ENCODE measurements around the gene SDK2. TPM values are rescaled to one million over a fixed set of nuclear protein-coding genes. Genes with fewer than 3 reads are reported as not detected.
A peak's percentile ranks its signal among the peaks of the same experiment; 100 is the strongest.

SDK2 gene
- polyA plus RNA-seq, 3 donors = 0.01 TPM; not detected in 2

- H3K4me3 ChIP-seq (replicated peaks in 1 of 3; ENCODE audit: low read depth in 2 of 3, low read length in 3 of 3) = no peak overlapping the region
- no peaks in the 10 kb centered on the region for H3K9me3 Mint-ChIP-seq
- H3K27ac ChIP-seq (ENCODE audit: low read depth in 1 of 2, low read length in 2 of 2) = no peak overlapping the region
- no peak overlapping the region for H2AFZ ChIP-seq (ENCODE audit: insufficient read depth, low read depth, low read length, poor library complexity, severe bottlenecking)
- no peaks in the 10 kb centered on the region for H3K4me1 Mint-ChIP-seq
- 100% methylated on average over 7 of the region's 7 CpGs for WGBS (ENCODE audit: insufficient coverage)
- DNase-seq = no peak
- no peaks in the 10 kb centered on the region for H3K27me3 ChIP-seq (ENCODE audit: control insufficient read depth in 2 of 2, insufficient read depth in 2 of 2, low read length in 2 of 2)
- H3K9ac ChIP-seq (ENCODE audit: insufficient read depth, low read length, poor library complexity, severe bottlenecking) = no peak overlapping the region
- peak overlapping the region in 1 of 7 donors; percentile 50 for H3K27ac Mint-ChIP-seq
- no peaks in the 10 kb centered on the region for H3K4me1 ChIP-seq (ENCODE audit: control insufficient read depth in 1 of 2, insufficient read depth in 2 of 2, low read length in 2 of 2)
- H3K4me2 ChIP-seq (replicated peaks; ENCODE audit: extremely low read depth, low read length, poor library complexity, severe bottlenecking) = no peak overlapping the region
- H3K79me2 ChIP-seq (ENCODE audit: insufficient read depth, low read length) = no peaks in the 10 kb centered on the region
- peaks cover 0 to 3% (median 2%) of the 10 kb centered on the region in 3 donors for H3K27me3 Mint-ChIP-seq (ENCODE audit: low read depth in 3 of 3)
- H3K9me3 ChIP-seq (replicated peaks in 1 of 2; ENCODE audit: control insufficient read depth in 1 of 2, insufficient read depth in 1 of 2, low read length in 2 of 2) = no peaks in the 10 kb centered on the region
- no peaks in the 10 kb centered on the region for H4K20me1 ChIP-seq (ENCODE audit: insufficient read depth, low read length)
- intact Hi-C loops (cut with micrococcal nuclease) = no loop called here
- H3K36me3 Mint-ChIP-seq = no peaks in the 10 kb centered on the region
- TF ChIP-seq, protein P1, sequence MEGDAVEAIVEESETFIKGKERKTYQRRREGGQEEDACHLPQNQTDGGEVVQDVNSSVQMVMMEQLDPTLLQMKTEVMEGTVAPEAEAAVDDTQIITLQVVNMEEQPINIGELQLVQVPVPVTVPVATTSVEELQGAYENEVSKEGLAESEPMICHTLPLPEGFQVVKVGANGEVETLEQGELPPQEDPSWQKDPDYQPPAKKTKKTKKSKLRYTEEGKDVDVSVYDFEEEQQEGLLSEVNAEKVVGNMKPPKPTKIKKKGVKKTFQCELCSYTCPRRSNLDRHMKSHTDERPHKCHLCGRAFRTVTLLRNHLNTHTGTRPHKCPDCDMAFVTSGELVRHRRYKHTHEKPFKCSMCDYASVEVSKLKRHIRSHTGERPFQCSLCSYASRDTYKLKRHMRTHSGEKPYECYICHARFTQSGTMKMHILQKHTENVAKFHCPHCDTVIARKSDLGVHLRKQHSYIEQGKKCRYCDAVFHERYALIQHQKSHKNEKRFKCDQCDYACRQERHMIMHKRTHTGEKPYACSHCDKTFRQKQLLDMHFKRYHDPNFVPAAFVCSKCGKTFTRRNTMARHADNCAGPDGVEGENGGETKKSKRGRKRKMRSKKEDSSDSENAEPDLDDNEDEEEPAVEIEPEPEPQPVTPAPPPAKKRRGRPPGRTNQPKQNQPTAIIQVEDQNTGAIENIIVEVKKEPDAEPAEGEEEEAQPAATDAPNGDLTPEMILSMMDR (IDR thresholded peaks at IDR 0.05) = no peak
- H3K36me3 ChIP-seq (replicated peaks in 1 of 2; ENCODE audit: control insufficient read depth in 1 of 2, insufficient read depth in 2 of 2, low read length in 2 of 2) = no peaks in the 10 kb centered on the region
- no peak overlapping the region for H3K4me3 Mint-ChIP-seq
Observed at GRCh38 chr17:73581379-73581778, 62.9 kb downstream of the SDK2 start.

DNA sequence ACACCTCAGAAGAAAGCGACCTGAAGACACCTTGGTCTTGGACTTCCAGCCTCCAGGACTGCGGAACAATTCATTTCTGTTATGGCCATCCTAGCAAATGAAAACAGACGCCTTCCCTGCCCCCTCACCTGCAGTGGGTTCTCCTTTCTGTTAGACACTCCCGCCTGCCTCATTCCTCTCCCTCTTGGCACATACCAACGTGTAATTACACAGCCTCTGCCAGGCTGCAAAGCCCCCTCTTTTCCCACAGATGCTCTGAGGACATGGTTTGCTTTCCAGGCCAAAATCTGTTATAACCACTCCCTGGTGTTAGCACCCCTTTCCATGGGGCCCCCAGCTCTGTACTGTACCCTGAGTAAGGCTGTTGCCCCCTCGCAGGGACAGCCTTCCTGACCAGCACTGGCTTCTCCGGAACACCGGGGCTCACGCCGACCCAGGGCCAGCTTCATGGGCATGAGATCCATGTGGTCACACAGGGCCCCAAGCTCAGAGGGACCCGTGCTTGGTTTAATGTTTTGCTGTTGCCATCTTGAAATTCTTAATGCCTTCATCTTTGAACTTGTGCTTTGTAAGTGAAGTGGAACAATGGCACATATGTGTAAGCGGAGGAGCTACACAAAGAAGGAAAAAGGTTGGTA lies 64.1 kb downstream of the SDK2 start:
- no peaks in the 10 kb centered on the region for H3K4me1 Mint-ChIP-seq
- Histone ChIP-seq H3K4me3 (replicated peaks in 1 of 3; ENCODE audit: low read depth in 2 of 3, low read length in 3 of 3) (no peak overlapping the region), H3K4me2 (replicated peaks; ENCODE audit: extremely low read depth, low read length, poor library complexity, severe bottlenecking) (no peak overlapping the region), H3K27ac (ENCODE audit: low read depth in 1 of 2, low read length in 2 of 2) (no peak overlapping the region), H3K27me3 (ENCODE audit: control insufficient read depth in 2 of 2, insufficient read depth in 2 of 2, low read length in 2 of 2) (no peaks in the 10 kb centered on the region), H3K79me2 (ENCODE audit: insufficient read depth, low read length) (no peaks in the 10 kb centered on the region), H3K36me3 (replicated peaks in 1 of 2; ENCODE audit: control insufficient read depth in 1 of 2, insufficient read depth in 2 of 2, low read length in 2 of 2) (no peaks in the 10 kb centered on the region), H3K9ac (ENCODE audit: insufficient read depth, low read length, poor library complexity, severe bottlenecking) (no peak overlapping the region), H4K20me1 (ENCODE audit: insufficient read depth, low read length) (no peaks in the 10 kb centered on the region), H3K9me3 (replicated peaks in 1 of 2; ENCODE audit: control insufficient read depth in 1 of 2, insufficient read depth in 1 of 2, low read length in 2 of 2) (no peaks in the 10 kb centered on the region), H3K4me1 (ENCODE audit: control insufficient read depth in 1 of 2, insufficient read depth in 2 of 2, low read length in 2 of 2) (no peaks in the 10 kb centered on the region), H2AFZ (ENCODE audit: insufficient read depth, low read depth, low read length, poor library complexity, severe bottlenecking) (no peak overlapping the region)
- intact Hi-C loops (cut with micrococcal nuclease) = no loop called here
- no peak overlapping the region for H3K4me3 Mint-ChIP-seq
- H3K36me3 Mint-ChIP-seq = no peaks in the 10 kb centered on the region
- H3K9me3 Mint-ChIP-seq = no peaks in the 10 kb centered on the region
- H3K27me3 Mint-ChIP-seq (ENCODE audit: low read depth in 3 of 3) = peaks cover 0 to 2% (median 0%) of the 10 kb centered on the region in 3 donors
- no peak for DNase-seq
- TF ChIP-seq, protein P1 (IDR thresholded peaks at IDR 0.05) = no peak
- no peak overlapping the region for H3K27ac Mint-ChIP-seq
- WGBS (ENCODE audit: insufficient coverage) = 85% methylated on average over 11 of the region's 12 CpGs
